Measurements from ENCODE around the gene XRN2. TPM values are rescaled to one million over a fixed set of nuclear protein-coding genes. Genes with fewer than 3 reads are reported as not detected.

XRN2 gene
- total RNA-seq, 4 donors from 2014 or later, result 60.5 to 116 (median 68.6) TPM

DNA sequence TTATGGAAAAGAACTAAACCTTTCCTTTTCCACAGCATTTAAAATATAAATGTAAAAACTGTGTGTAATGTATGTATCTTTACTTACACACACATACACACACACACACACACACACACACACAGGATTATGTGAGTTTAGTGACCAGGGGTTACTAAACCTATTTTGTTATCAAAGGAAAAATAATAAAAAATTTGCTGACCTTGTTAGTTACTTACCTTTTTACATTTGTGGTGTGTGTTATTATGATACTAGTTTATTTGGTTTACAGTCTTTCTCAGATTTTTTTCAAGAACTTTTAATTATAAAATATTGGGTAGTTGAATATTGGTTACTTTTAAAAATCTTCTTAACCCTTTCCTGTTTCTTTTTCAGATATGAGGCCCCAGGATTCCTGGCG, 78.5 kb downstream of the XRN2 start:
- TF ChIP-seq, protein P1, sequence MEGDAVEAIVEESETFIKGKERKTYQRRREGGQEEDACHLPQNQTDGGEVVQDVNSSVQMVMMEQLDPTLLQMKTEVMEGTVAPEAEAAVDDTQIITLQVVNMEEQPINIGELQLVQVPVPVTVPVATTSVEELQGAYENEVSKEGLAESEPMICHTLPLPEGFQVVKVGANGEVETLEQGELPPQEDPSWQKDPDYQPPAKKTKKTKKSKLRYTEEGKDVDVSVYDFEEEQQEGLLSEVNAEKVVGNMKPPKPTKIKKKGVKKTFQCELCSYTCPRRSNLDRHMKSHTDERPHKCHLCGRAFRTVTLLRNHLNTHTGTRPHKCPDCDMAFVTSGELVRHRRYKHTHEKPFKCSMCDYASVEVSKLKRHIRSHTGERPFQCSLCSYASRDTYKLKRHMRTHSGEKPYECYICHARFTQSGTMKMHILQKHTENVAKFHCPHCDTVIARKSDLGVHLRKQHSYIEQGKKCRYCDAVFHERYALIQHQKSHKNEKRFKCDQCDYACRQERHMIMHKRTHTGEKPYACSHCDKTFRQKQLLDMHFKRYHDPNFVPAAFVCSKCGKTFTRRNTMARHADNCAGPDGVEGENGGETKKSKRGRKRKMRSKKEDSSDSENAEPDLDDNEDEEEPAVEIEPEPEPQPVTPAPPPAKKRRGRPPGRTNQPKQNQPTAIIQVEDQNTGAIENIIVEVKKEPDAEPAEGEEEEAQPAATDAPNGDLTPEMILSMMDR (IDR thresholded peaks at IDR 0.05), result no peak
- DNase-seq (ENCODE audit: low spot score), result no peak
- no peak for ATAC-seq (ENCODE audit: low FRiP score)

DNA sequence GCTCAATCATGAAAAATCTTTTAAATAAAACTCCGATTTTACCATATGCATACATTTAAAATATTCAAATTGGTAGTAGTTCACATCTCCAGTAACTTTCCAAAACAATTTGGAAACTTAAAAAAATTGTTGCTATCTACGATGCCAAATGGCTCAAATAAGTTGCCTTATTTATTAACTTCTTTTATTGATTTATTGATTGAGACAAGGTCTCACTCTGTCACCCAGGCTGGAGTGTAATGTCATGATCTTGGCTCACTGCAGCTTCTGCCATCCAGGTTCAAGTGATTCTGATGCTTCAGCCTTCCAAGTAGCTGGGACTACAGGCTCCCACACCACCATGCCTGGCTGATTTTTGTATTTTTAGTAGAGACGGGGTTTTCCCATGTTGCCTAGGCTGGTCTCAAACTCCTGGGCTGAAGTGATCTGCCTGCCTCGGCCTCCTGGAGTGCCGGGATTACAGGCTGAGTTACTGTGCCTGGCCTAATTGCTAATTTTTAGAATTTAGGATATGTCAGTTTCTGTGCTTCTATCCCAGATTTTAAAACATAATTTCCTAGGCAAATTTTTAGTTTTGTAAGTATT, 81.3 kb downstream of the XRN2 start:
- TF ChIP-seq, protein P1 (IDR thresholded peaks at IDR 0.05), result no peak
- DNase-seq (ENCODE audit: low spot score), result no peak
- ATAC-seq (ENCODE audit: low FRiP score), result no peak

DNA sequence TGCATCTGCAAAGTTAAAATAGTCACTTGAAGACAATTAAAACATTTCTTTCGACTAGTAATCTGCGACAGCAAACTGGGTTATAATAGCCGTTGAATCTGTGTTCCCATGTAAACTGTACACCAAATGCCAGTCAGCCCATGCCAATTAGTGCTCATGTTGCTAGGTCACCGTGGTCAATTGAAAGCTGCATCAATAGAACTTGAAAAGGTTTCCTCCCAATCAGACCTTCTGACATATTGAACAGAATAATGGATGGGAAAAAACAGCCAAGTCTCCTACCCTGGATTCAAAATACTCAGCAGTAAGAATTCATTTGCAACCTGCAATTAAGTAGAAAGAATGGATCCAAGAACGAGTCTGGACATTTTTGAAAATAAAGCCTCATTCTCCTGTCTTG, 83.0 kb downstream of the XRN2 start:
- no peak for ATAC-seq (ENCODE audit: low FRiP score)
- DNase-seq (ENCODE audit: low spot score), result no peak
- TF ChIP-seq, protein P1 (IDR thresholded peaks at IDR 0.05), result no peak

DNA sequence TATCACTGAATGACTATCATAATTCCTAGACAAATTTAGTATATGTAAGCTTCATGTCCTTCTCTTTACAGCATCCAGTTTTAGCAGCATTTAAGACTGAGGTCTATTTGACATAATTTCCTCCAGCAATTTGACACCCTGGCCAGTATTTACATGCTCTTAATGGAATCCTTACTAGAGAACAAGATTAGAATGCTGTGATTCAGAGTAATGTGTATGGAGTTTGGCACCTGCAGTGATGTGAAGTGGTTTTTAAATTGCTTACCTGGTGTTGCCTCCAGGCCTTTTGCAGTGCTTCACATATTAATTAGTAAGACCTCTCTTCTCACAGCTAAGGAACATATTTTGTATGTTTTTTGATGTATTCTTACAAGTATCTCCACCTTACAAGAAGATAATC, 84.4 kb downstream of the XRN2 start:
- ATAC-seq (ENCODE audit: low FRiP score) (no peak), DNase-seq (ENCODE audit: low spot score) (no peak)
- TF ChIP-seq, protein P1 (IDR thresholded peaks at IDR 0.05), result no peak

DNA sequence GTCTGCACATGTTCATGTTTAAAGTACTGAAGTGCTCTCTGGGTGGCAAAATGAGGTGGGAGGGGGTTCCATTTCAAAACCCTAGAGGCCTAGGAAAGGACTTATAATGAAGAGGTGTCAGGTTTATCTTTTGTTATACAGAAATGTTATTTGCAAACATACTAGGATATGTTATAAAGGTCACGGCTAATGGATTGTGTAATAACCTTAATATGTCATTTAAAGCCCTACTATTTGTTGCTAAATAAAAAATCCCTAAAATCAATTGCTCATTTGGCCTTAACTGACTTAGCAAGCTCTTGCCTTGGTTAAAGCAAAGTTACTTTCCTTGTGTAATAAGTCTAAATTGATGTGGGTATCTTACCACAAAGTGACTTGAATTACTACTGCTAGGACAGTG, 85.4 kb downstream of the XRN2 start:
- TF ChIP-seq, protein P1 (IDR thresholded peaks at IDR 0.05), result no peak
- ATAC-seq (ENCODE audit: low FRiP score), result no peak
- no peak for DNase-seq (ENCODE audit: low spot score)

DNA sequence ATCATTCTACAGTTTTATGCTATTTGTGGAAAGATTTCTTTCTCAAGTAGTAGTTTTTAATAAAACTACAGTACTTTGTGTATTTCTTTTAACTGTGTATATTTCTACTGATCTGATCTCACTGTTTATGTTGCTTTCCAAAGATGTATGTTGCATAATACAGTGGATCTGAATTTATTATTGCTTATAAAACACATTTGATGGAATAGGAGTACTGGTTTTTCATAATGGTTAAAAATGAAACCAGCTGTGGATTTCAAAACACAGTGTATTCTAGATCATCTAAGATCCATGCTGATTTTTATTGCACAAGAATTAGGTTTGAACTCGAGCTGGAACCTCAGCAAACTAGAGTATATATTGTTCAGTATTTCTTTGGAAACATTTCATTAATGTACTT, 86.2 kb downstream of the XRN2 start:
- DNase-seq (ENCODE audit: low spot score) (no peak), ATAC-seq (ENCODE audit: low FRiP score) (no peak)
- TF ChIP-seq, protein P1 (IDR thresholded peaks at IDR 0.05), result no peak

DNA sequence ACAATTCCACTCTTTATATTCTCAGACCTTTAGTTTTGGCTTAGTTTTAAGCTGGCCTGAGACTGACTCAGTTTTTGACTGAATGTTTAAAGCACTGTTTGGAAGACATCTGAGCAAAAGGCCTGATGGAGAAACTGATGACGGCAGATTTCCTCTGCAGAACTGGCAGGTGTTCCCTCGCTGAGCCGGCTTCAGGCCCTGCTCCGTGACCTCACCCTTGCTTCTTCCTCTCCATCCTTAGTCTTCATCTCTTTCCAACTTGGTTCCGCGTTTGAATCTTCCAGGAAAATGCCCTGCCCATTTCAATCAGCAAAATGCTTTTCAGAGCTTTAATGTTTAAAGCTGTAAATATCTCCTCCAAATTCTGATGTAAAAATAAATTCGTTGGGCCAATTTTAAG, 87.6 kb downstream of the XRN2 start:
- TF ChIP-seq, protein P1 (IDR thresholded peaks at IDR 0.05), result no peak
- ATAC-seq (ENCODE audit: low FRiP score), result no peak
- no peak for DNase-seq (ENCODE audit: low spot score)
